ENCODE measurements around the gene SPATA3.

DNA sequence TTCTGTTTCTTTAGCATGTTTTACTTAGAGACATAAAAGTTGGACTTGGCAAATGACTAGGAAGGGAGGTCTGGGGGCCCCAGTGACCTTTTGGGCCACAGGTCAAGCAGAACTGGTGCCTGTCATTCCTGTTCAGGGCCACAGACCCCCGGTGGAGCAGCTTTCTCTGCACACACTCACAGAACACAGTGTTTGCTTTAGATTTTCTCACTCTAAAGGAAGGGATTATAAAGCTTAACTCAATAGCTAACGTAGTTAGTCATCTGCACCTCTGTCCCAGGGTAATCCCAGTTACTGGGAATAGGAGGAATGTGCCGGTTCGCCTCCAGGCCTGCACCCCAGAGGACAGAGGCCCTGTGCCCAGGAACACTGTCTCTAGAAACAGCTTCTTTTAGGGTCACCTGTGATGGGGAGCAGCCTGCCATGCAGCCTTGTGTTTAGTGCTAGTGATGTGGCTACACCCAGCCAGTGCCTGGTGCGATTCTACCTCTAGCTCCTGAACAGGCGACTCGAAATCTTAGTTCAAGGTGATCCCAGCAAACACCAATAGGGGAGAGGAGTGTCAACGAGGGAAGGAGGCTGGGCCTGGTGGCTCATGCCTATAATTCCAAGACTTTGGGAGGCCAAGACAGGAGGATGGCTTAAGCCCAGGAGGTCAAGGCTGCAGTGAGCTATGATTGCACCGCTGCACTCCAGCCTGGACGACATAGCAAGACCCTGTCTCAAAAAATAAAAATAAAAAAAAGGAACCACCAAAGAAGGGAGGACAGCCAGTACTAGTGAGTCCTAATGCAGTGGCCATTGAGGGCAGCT lies 11.6 kb downstream of the SPATA3 start:
- TF ChIP-seq, protein P1, sequence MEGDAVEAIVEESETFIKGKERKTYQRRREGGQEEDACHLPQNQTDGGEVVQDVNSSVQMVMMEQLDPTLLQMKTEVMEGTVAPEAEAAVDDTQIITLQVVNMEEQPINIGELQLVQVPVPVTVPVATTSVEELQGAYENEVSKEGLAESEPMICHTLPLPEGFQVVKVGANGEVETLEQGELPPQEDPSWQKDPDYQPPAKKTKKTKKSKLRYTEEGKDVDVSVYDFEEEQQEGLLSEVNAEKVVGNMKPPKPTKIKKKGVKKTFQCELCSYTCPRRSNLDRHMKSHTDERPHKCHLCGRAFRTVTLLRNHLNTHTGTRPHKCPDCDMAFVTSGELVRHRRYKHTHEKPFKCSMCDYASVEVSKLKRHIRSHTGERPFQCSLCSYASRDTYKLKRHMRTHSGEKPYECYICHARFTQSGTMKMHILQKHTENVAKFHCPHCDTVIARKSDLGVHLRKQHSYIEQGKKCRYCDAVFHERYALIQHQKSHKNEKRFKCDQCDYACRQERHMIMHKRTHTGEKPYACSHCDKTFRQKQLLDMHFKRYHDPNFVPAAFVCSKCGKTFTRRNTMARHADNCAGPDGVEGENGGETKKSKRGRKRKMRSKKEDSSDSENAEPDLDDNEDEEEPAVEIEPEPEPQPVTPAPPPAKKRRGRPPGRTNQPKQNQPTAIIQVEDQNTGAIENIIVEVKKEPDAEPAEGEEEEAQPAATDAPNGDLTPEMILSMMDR (optimal IDR thresholded peaks at IDR 0.05 in 1 of 3, IDR thresholded peaks at IDR 0.05 in 1 of 3, conservative IDR thresholded peaks at IDR 0.05 in 1 of 3; ENCODE audit: extremely low read depth in 1 of 3, insufficient read depth in 2 of 3, low read length in 3 of 3): no peak
- TF ChIP-seq EZH2 (IDR thresholded peaks at IDR 0.05; ENCODE audit: low read length): no peak

Data from keratinocyte (primary cell).